Measurements from ENCODE around the gene PPP1R15A. TPM values are rescaled to one million over a fixed set of nuclear protein-coding genes. Genes with fewer than 3 reads are reported as not detected.

Gene PPP1R15A
- total RNA-seq, 4 donors from 2014 or later, result 19.3 to 41.6 (median 33.3) TPM

DNA sequence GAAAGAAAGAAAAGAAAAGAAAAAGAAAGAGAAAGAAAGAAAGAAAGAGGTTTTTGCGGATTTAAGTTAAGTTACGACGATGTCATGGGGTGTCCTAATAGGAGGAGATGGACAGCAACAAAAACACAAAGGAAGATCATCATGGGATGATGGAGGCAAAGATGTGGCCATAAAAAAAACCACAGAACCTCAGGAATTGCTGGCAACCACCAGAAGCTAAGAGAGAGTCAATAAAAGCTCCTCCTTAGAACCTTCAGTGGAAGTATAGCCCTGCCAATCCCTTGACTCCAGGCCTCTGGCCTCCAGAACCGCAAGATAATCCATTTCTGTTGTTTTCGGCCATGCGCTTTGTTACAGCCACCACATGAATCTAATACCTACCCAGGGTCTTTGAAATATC lies 15.3 kb upstream of the PPP1R15A start:
- no peak overlapping the region for H3K4me3 ChIP-seq
- no peak overlapping the region for H3K27ac ChIP-seq
- 88% methylated on average over 6 of the region's 6 CpGs for WGBS, 2 donors
- peaks cover 0 to 7% (median 0%) of the 10 kb centered on the region in 3 donors for H3K4me1 ChIP-seq
- TF ChIP-seq, protein P1, sequence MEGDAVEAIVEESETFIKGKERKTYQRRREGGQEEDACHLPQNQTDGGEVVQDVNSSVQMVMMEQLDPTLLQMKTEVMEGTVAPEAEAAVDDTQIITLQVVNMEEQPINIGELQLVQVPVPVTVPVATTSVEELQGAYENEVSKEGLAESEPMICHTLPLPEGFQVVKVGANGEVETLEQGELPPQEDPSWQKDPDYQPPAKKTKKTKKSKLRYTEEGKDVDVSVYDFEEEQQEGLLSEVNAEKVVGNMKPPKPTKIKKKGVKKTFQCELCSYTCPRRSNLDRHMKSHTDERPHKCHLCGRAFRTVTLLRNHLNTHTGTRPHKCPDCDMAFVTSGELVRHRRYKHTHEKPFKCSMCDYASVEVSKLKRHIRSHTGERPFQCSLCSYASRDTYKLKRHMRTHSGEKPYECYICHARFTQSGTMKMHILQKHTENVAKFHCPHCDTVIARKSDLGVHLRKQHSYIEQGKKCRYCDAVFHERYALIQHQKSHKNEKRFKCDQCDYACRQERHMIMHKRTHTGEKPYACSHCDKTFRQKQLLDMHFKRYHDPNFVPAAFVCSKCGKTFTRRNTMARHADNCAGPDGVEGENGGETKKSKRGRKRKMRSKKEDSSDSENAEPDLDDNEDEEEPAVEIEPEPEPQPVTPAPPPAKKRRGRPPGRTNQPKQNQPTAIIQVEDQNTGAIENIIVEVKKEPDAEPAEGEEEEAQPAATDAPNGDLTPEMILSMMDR (IDR thresholded peaks at IDR 0.05), result no peak
- TF ChIP-seq POLR2A (IDR thresholded peaks at IDR 0.05), result no peak
- no peak for DNase-seq
- H3K36me3 ChIP-seq, result peaks cover 0 to 27% (median 0%) of the 10 kb centered on the region in 3 donors
- H3K9me3 ChIP-seq, result no peaks in the 10 kb centered on the region
- intact Hi-C loops (cut with DNase I), result no loop called here
- no peaks in the 10 kb centered on the region for H3K27me3 ChIP-seq

DNA sequence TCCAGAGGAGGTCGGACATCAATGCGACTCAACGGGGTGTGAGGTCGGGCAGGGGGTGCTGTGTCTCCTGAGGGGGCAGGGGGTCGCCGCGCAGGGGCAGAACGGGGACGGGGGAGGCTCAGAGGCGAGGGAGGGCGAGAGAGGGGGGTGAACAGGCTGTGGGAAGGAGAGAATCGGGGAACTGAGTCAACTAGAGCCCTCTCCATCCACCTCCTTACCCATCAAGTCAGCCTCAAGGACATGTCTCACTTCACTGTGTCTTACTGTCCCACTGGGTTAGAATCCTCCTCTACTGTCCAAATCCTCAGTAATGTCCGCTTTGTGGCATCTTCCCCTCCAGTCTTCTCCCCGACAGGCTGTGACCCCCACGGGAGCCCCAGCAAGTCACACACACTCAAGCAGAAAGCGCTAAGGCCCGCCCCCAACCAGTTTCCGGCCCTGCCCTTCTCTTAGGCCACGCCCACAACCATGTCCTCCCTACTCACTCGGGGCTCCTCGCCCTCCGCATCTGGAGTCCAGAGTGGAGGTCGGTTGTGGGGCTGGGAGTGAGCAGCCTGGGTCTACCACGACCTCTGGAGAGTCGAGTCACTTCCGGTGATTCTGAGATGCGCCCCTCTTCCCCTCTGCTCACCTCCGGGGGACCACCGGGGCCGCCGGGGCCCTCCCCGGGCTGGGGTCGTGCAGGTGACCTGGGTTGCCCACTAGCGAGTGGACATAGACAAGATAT lies 13.1 kb upstream of the PPP1R15A start:
- Histone ChIP-seq H3K27ac (no peak overlapping the region), H3K4me1 (peaks cover 0 to 7% (median 0%) of the 10 kb centered on the region in 3 donors), H3K36me3 (peaks cover 0 to 23% (median 0%) of the 10 kb centered on the region in 3 donors), H3K4me3 (peak overlapping the region in 3 of 4 donors; percentile 22 to 32 (median 23)), H3K9me3 (no peaks in the 10 kb centered on the region), H3K27me3 (no peaks in the 10 kb centered on the region)
- intact Hi-C loops (cut with DNase I), result no loop called here
- DNase-seq, result no peak
- WGBS, 2 donors, result 70 to 73% methylated on average over 23 to 34 of the region's 34 CpGs
- no peak for TF ChIP-seq POLR2A (IDR thresholded peaks at IDR 0.05)
- TF ChIP-seq, protein P1 (IDR thresholded peaks at IDR 0.05), result no peak

DNA sequence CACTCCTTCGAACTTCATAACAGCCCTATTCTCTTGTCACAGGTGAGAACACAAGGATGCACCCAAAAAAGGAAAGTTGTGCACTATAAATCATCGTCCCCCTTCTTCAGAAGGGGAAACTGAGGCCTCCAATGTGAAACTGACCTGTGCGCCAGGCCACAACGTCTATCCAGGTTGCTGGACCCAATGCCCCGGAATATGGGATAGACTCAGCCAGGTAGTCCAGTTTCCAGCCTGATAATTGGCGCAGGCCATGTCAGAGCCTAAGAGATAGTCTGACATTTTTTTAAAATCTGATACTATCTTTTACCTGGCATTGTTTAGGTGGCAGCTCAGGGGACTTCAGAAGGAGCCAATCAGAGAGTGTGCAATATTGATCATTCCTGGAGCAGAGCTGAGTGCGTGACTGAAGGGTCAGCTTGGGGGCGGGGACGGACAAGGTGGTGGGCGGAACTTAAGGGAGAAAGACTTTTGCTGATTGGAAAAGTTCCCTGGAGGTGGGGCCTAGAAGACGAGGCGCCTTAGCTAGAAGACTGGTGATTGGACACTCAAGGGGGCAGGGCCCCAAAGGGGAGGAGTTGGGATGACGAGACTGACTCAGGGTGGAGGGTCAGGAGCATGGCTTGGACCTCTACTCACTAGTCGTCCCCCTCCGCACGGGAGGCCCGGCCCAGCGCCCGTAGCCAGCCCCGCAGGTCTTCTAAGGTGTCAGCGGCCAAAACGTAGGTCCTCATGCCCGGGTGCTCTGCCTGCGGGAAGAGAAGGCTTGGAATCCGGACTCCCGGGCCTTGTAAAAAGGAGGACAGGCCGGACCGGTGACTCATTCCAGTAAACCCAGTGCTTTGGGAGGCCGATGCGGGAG lies 12.3 kb upstream of the PPP1R15A start:
- 88 to 89% methylated on average over 9 to 20 of the region's 30 CpGs for WGBS, 2 donors
- Histone ChIP-seq H3K4me3 (peak overlapping the region in 2 of 4 donors; percentile 22 to 32), H3K4me1 (peaks cover 0 to 6% (median 0%) of the 10 kb centered on the region in 3 donors), H3K9me3 (no peaks in the 10 kb centered on the region), H3K27ac (no peak overlapping the region), H3K27me3 (no peaks in the 10 kb centered on the region), H3K36me3 (peaks cover 0 to 31% (median 0%) of the 10 kb centered on the region in 3 donors)
- TF ChIP-seq, protein P1 (IDR thresholded peaks at IDR 0.05), result no peak
- no peak for TF ChIP-seq POLR2A (IDR thresholded peaks at IDR 0.05)
- intact Hi-C loops (cut with DNase I), result loop anchor here (10.0 kb wide), 1 partner anchor 115 kb away; no protein-coding TSS in a partner anchor
- no peak for DNase-seq

DNA sequence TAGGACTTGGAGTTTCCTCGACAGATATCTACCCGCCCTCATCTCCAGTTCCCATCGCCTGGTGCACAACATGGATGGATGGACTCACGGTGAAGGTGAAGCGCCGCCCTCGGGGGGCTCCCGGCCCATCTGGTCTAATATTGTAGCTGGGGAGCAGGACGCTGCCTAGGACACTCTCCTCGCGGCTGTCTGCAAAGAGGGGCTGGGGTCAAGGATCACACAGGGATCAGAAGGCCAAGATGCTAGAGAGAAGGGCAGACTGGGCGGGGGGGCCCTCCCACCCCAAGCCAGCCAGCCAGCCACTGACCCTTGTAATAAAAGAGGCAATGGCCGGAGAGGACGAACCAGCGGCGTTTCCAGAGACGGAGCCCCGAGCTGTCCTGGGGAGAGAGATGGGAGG lies 10.9 kb upstream of the PPP1R15A start:
- WGBS, 2 donors, result 81 to 90% methylated on average over 9 to 14 of the region's 18 CpGs
- DNase-seq, result no peak
- H3K27ac ChIP-seq, result no peak overlapping the region

More for the DNA sequence above, 10.9 kb upstream of the PPP1R15A start:
- TF ChIP-seq, protein P1 (IDR thresholded peaks at IDR 0.05), result no peak
- TF ChIP-seq POLR2A (IDR thresholded peaks at IDR 0.05), result no peak
- H3K36me3 ChIP-seq, result peaks cover 0 to 32% (median 0%) of the 10 kb centered on the region in 3 donors
- H3K27me3 ChIP-seq, result no peaks in the 10 kb centered on the region
- peaks cover 0 to 4% (median under 1%) of the 10 kb centered on the region in 3 donors for H3K4me1 ChIP-seq
- no peaks in the 10 kb centered on the region for H3K9me3 ChIP-seq
- no peak overlapping the region for H3K4me3 ChIP-seq
- intact Hi-C loops (cut with DNase I), result loop anchor here (10.0 kb wide), 1 partner anchor 113 kb away; no protein-coding TSS in a partner anchor
